NCI-H2107 treated with DMSO at 0.1 percent for 48 hours (cell line): Measurements from ENCODE around the gene SPATA1.
"Not testable (repeated sequence)": the region's sequence is repeated elsewhere in the genome, so short reads cannot be mapped to it uniquely, and the experiment has no call there.

ENCODE experiments used
- DNase-seq: peaks from one replicate; lab custom pipeline; 2025; ENCODE audit not compliant: unreplicated experiment; lab: John Stamatoyannopoulos, UW

SPATA1 gene

DNA sequence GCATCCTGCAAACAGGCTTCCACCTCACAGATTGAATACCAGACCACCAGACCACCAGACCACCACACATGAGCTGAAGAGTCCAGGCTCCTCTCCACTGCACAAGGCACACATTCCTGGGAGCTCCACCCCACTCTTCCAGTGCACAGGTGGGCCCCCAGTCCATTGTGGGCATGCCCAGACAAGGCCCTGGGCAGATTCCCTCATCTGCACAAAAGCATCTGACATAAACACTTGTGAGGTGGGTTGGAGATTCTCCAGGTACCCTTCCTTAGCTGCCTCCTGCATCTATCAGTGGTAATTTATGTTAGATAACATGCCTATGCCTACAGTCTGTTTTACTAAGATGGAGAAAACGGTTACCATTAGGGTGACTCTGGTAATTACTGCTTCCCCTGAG lies 79.6 kb downstream of the SPATA1 start:
- DNase-seq, result no peak

DNA sequence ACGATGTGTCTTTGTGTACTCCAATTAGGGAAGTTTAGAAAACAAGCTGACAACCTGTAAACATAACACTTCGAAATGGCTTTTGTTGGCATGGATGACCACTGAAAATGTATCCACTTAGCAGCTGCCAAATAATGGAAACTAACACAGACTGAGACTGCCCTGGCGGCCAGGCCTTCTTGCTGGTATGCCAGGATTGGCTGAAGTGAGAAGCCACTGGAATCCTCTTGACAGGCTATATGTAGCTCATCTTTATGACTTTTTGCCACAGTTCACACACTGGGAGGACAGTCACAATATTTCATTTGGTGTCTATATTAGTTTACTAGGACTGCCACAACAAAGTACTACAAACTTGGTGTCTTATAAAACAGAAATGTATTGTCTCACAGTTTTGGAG lies 80.9 kb downstream of the SPATA1 start:
- DNase-seq, result no peak

DNA sequence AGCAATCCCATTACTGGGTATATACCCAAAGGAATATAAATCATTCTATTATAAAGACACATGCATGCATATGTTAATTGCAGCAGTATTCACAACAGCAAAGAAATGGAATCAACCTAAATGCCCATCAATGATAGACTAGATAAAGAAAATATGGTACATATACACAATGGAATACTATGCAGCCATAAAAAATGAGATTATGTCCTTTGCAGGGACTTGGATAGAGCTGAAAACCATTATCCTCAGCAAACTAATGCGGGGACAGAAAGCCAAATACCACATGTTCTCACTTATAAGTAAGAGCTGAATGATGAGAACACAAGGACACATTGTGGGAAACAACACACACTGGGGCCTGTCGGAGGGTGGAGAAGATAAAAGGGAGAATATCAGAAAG lies 88.8 kb downstream of the SPATA1 start:
- DNase-seq, result not testable (repeated sequence)

DNA sequence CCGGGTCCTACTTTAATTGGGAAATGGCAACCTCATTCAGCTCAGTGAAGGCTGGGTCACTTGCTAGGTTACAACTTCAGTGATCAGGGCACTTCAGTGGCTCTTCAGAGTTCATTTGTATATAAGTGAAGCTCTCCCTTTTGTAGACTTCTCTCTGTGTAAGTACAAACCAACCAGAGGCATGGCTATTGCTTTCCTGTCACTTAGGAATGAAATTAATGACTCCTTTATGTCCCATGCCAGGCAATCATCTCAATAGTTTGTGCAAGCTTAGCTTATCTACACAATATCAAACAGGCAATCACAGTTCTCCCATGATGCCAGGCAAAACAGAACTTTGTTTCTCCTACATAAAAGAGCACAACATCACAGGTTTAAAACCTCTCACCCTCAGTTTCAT lies 90.8 kb downstream of the SPATA1 start:
- DNase-seq, result no peak

DNA sequence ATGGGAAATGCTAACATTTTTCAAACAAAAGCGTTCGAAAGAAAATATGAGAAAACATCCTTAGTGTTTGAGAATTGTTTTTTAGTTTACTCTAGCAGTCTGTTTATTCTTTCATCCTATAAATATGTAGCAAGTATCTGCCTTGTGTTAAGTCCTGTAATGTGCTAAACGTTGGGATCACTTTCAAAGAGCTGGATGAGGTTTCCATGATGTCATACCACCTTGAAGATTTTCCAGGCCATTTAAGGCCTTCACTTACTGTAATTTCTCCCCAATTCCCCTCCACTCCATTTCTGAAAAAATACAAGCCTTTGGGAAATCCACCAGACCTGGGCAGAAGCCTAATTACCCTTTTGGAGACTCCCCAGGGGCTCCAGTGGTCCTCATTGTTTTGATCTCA lies 92.2 kb downstream of the SPATA1 start:
- no peak for DNase-seq

DNA sequence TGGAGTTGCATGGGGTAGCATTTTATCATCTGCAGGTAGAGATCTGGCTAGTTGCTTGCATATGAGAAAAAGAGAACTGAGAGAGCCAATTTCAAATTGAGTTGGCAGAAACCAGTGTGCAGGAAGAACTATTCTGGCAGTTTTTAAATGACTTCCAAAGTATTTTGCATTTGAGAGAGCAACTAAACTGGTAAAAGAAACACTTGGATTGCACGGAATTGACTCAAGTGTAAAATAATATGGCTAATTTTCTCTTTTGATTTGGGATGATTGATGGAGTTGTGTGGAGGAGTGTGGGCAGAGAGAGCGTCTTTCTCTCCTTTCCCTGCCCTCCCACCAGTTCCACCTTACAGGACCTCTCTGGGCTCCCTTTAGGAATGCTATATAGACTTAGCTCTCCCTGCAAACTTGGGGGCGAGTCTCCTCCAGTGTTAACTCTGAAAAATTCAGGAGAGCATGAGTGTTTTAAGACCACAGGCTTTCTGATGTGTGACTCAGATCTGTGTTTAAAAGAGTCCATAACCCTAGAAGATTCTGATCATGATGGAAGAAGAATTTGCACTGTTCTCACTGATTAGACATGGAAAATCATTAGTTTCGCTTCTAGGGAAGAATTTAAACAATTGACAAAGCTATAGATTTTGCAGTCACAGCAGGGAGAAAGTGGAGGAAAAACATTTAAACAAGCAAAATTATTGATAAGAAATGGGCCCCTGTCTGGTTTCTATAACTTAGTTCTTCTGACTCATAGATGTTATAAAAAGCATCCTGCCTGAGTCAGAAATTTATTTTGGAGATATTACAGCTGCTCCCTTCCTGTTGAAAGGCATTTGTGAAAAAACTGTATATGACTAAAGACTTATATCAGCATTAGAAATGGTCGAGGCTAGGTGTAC lies 92.9 kb downstream of the SPATA1 start:
- DNase-seq, result no peak

DNA sequence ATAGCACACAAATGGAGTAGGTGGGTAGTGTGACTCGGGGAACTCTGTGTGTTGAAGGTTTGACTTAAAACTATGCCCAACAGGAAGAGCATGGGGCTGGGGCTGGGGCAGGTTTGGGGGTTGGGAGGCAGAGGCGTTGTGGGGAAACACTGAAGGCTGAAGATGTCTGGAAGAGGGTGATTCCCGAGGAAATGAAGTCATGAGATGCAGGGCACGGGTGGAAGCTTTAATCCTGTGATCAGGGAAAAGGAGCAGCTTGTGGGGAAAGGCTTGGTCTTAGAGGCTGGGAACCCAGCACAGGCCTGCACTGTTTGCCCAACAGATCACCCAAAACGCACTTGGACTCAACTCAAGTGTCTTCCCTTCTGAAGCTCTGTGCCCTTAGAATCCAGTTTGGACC lies 94.6 kb downstream of the SPATA1 start:
- no peak for DNase-seq

DNA sequence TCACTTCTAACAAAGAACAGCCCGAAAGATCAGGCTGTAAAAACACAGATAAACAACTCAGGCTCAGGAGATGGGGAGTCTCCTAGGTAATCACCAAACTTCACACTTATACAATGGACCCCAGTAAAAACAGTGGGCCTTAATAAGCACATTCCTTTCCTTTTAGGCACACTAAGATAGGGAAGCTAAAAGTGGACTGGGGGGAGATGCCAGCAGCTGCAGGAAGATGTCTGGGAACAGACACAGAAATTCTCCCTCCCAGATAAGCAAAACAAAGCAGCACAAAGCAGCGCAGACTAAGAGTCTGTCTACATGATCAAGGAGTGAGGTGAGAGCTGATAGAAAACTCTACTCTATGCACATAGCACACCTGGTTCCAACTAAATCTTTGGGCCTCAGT lies 97.0 kb downstream of the SPATA1 start:
- no peak for DNase-seq

DNA sequence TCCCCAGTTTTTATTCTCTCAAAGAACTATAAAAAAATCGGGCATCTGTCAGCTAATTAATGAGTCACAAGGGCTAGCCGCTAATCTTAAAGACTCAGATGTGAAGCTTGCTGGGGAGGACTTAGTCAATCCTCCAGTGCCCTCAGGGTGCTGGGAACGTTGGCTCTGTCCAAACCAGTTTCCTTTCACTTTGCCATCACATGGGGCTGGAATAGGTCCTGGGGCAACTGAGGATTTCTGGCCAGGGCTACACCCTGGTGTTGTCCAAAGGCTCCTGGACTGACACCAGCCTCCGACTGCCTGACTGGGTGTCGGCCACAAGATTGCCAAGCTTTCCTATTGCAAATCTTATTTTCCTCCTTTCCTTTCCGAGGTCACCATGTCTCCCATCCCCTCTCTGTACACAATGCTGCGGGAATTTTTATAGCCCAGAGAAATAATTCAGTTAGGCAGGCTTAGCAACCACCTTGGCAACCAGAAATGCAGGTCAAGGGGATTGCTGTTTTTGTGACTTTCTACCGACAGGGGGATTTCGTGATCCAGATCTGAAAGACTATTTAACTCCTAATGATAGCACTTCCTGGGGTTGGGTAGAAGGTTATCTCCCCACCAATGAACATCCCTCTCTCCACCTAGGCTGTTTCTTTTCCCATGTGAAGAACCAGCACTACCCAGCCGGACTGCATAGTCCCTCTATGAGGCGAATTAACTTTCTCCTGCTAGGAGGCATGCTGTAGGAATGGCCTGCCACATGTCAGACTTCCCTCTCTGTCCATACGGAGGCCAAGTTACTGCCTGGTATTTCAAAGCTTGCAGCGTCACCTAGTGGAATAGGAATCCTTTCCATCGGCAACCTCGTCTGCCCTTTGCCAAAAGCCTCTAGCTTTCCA lies 98.0 kb downstream of the SPATA1 start:
- DNase-seq, result no peak

DNA sequence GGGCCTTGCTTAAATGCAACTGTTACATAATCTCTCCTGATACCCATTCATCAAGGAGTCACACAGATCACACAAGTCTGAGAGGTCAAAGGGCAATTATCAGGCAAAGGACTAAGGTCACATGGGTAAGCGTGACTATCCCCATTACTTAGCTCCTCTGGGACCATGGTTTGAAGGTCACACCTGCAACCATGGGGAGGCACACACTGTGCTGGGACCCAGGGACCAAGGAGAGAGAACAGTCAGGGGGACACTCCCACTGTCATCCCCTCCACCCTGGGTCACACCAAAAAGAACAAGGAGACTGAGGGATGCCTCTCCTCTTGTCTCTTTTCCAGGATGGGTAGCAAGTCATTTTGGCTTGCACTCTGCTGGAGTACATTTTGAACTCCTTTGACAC lies 99.0 kb downstream of the SPATA1 start:
- DNase-seq, result no peak

DNA sequence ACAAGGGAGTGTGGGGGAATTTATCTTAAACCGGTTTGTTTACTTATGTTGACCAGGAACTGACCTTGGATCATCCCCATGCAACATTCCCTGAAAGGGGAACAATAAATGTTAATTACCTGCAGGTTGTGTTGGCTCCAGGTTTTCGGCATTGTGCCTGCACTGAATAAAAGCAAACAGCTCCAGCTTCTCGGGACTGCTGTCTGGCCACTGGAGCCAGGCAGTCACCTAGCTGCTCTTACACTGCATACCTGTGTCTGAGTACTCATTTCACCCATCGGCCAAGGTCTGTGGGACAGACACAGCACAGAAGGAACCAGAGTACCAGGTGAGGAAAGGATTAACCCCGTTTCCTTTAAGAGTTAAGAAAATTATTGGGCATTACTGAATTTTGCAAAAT lies 100.8 kb downstream of the SPATA1 start:
- DNase-seq, result no peak

DNA sequence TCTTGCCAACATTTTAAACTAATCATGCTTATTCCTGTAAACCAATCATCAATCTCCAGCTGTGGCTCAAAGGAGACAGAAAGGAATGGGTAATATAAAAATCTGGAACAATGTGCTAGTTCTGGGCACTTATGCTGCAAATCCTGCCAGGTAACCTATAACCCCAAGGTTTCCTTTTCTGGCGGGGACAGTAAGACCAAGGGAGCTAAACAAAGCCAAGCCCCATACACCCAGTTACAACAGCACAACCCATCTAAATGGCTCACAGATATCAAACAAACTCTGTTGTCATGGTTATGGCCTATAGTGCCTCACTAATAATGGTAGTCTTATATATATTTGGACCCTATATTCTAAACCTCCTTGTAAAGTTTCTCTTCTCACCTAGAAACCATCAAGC lies 104.9 kb downstream of the SPATA1 start:
- DNase-seq, result no peak

DNA sequence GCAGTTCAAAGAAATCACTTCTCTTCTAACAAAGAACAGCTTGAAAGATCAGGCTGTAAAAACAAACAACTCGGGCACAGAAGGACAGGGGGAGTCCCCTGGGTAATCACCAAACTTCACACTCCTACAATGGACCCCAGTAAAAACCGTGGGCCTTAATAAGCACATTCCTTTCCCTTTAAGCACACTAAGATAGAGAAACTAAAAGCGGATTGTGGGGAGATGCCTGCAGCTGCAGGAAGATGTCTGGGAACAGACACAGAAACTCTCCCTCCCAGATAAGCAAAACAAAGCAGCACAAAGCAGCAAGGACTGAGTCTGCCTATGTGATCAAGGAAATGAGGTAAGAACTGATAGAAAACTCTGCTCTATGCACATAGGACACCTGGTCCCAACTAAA lies 105.6 kb downstream of the SPATA1 start:
- DNase-seq, result no peak

DNA sequence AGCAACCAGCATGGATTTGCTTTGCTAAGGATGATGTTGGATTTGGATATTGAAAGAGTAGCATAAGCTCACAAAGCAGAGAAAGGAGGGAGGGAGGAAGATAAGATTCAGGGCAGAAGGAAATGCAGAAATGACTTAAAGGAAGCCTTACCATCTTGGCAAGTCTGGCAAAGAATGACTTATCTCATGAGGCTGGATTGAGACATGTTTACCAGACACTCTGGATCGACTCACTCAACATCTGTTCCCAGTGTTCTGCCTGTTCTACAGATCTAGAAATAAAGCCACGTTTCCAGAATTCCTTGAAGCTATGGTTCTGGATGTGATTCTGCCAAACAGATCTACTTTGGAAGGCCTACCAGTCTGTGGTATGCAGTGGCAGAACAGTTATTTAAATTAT lies 106.8 kb downstream of the SPATA1 start:
- no peak for DNase-seq

DNA sequence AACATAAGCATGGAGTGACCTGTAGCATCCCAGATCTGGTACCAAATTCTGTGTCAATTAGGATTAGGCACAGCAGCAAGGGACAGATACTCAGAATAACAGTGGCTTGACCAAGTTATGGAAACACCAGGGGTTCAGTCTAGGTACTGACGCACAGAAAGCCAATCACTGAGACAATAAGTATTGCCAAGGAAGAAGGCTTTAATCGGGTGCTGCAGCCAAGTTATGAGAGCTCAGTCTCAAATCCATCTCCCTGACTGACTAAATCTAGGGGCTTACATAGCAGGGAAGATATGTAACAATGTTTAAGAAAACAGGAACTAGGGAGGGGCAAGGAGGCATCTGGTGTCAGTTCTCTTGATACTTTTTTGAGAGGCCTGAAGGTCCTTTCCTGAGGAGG lies 107.7 kb downstream of the SPATA1 start:
- no peak for DNase-seq

DNA sequence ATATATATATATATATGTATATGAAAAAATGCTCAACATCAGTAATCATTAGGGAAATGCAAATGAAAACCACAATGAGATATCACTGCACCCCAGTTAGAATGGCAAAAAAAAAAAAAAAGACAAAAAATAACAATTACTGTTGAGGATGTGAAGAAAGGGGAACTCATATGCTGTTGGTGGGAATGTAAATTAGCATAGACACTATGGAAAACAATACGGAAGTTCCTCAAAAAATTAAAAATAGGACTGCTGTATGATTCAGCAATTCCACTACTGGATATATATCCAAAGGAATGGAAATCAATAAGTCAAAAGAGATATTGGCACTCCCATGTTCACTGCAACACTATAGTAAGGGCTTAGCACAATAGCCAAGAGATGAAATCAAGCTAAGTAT lies 109.6 kb downstream of the SPATA1 start:
- DNase-seq, result no peak
